GM12878 (cell line): Measurements from ENCODE around the gene BICC1.

ENCODE experiments used
- ESRRA ChIP-seq: IDR thresholded peaks from 2 replicates; pipeline ENCODE4 v1.6.1; 2012; ENCODE audit warnings: mild to moderate bottlenecking, low read length, improper control_type of control experiment
- POLR2AphosphoS5 ChIP-seq: IDR thresholded peaks from 2 replicates; pipeline ENCODE4 v1.6.1; 2011; ENCODE audit warnings: mild to moderate bottlenecking, low read length, inconsistent platforms
- TF ChIP-seq, protein P1 (sequence below), 3 experiments: IDR thresholded peaks in 2 of 3; conservative IDR thresholded peaks in 1 of 3; 2 replicates each; pipeline ENCODE4 v1.5.1; 2011; ENCODE audit warnings: low read depth in 3 of 3, low read length in 3 of 3, mild to moderate bottlenecking in 3 of 3, control low read depth in 2 of 3, moderate library complexity in 2 of 3, inconsistent platforms in 1 of 3, mixed read lengths in 1 of 3; ENCODE audit not compliant: control insufficient read depth in 2 of 3, insufficient read depth in 1 of 3; ENCODE audit errors: extremely low read depth in 1 of 3

DNA sequence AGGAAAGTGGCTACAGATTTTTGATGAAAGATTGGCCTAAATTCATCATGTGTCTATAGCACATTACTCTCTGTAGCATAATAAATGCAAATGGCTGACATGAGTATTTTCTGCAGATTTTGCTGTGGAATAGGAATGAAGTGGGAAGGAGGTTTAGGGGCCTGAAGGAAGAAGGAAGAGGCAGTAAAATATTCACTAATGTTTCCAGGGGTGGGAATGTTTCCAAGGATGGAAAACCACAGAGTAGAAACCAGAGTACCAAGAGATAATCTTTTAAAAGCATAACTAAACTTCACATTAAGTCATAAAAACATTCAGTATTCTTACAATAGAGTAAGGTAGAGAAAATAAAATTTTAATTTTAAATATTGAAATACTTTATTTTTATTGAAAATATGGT, 267.8 kb downstream of the BICC1 start:
- TF ChIP-seq POLR2AphosphoS5, result no peak
- TF ChIP-seq ESRRA, result no peak
- TF ChIP-seq, protein P1, sequence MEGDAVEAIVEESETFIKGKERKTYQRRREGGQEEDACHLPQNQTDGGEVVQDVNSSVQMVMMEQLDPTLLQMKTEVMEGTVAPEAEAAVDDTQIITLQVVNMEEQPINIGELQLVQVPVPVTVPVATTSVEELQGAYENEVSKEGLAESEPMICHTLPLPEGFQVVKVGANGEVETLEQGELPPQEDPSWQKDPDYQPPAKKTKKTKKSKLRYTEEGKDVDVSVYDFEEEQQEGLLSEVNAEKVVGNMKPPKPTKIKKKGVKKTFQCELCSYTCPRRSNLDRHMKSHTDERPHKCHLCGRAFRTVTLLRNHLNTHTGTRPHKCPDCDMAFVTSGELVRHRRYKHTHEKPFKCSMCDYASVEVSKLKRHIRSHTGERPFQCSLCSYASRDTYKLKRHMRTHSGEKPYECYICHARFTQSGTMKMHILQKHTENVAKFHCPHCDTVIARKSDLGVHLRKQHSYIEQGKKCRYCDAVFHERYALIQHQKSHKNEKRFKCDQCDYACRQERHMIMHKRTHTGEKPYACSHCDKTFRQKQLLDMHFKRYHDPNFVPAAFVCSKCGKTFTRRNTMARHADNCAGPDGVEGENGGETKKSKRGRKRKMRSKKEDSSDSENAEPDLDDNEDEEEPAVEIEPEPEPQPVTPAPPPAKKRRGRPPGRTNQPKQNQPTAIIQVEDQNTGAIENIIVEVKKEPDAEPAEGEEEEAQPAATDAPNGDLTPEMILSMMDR (IDR thresholded peaks at IDR 0.05 in 2 of 3, conservative IDR thresholded peaks at IDR 0.05 in 1 of 3; ENCODE audit: control insufficient read depth in 2 of 3, extremely low read depth in 1 of 3, insufficient read depth in 1 of 3, low read depth in 3 of 3, low read length in 3 of 3), result no peak
